ENCODE measurements around the gene RIN1. TPM values are rescaled to one million over a fixed set of nuclear protein-coding genes. Genes with fewer than 3 reads are reported as not detected.

The RIN1 gene

DNA sequence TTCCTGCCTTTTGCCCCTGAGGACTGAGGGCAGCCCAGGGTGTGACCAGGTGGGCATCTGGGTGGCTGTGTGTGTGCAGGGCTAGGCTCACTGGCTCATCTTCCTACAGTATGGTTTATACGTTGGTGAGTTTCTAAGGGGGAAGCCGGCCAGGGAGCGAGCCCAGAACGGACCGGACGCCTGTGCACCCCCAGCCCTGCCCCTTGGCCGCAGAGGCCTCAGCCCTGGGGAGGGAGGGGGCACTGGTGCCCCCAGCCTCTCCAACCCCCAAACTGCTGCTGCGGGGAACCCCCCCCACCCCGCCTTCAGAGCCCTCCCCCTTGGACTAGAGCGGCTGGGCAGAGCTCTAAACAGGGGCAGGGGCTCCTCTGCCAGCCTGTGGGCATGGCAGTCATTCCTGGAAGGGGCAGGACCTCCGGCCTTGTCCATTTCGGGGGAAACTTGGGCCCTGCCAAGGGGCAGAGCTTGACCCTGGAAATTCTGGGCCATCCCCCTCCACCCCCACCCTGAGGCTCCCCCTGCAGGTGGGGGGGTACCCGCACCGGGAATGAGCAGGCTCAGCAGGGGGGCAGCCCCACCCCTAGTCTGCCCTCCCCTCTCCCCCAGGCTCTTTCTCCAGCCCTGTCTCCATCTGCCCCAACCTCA, 52.7 kb downstream of the RIN1 start:
- peak overlapping the region; percentile 1 for H4K91ac ChIP-seq (ENCODE audit: low read depth, low read length, poor library complexity)
- H3K18ac ChIP-seq (ENCODE audit: low read length) = no peak overlapping the region
- no CpG with 5 or more reads among the region's 14 CpGs for WGBS, 2 donors (ENCODE audit: extremely low coverage in 2 of 2, insufficient read length in 2 of 2, insufficient replicate concordance in 1 of 2)
- no peak overlapping the region for H3K4me3 ChIP-seq (ENCODE audit: low read length in 2 of 2)
- H2AFZ ChIP-seq (ENCODE audit: low read length) = no peak overlapping the region
- H2BK12ac ChIP-seq (ENCODE audit: low read length) = no peak overlapping the region
- no peak for DNase-seq (ENCODE audit: low spot score)
- H2BK120ac ChIP-seq (ENCODE audit: low read depth, low read length) = no peak overlapping the region
- H3K14ac ChIP-seq (ENCODE audit: low read length) = no peak overlapping the region
- no peak overlapping the region for H2BK15ac ChIP-seq (ENCODE audit: low read length)
- H3K36me3 ChIP-seq (replicated peaks in 1 of 2; ENCODE audit: control insufficient read depth in 2 of 2, insufficient read depth in 2 of 2, low read length in 2 of 2) = peaks cover 21 to 58% of the 10 kb centered on the region in 2 donors
- H3K23ac ChIP-seq (ENCODE audit: low read depth, low read length, poor library complexity) = no peak overlapping the region
- H3K79me1 ChIP-seq (ENCODE audit: low read depth, low read length) = peaks cover 2% of the 10 kb centered on the region
- H3K27ac ChIP-seq (replicated peaks; ENCODE audit: low read length) = no peak overlapping the region
- no peak overlapping the region for H3K4me2 ChIP-seq (ENCODE audit: insufficient read depth, low read length, poor library complexity, severe bottlenecking)
- no peak overlapping the region for H3K9ac ChIP-seq (ENCODE audit: low read depth, low read length, poor library complexity)
- no peak overlapping the region for H2AK5ac ChIP-seq (ENCODE audit: low read depth, low read length)
- no peak overlapping the region for H4K8ac ChIP-seq (ENCODE audit: low read depth, low read length)
- H3K4me1 ChIP-seq (ENCODE audit: control insufficient read depth in 2 of 2, insufficient read depth in 1 of 2, low read depth in 1 of 2, low read length in 2 of 2) = peaks cover 31 to 44% of the 10 kb centered on the region in 2 donors
- no peak overlapping the region for H3K4ac ChIP-seq (ENCODE audit: low read length)
- no peaks in the 10 kb centered on the region for H3K9me3 ChIP-seq (replicated peaks in 1 of 2; ENCODE audit: control insufficient read depth in 2 of 2, insufficient read depth in 1 of 2, low read depth in 1 of 2, low read length in 2 of 2)
- no peaks in the 10 kb centered on the region for H3K27me3 ChIP-seq (ENCODE audit: control insufficient read depth in 3 of 3, insufficient read depth in 3 of 3, low read depth in 1 of 3, low read length in 3 of 3)
- no peak overlapping the region for H2BK5ac ChIP-seq (ENCODE audit: low read length)

- Histone ChIP-seq H3K79me1 (ENCODE audit: low read depth, low read length) (peaks cover 3% of the 10 kb centered on the region), H3K4me1 (ENCODE audit: control insufficient read depth in 2 of 2, insufficient read depth in 1 of 2, low read depth in 1 of 2, low read length in 2 of 2) (peaks cover 27 to 42% of the 10 kb centered on the region in 2 donors), H2BK15ac (ENCODE audit: low read length) (no peak overlapping the region), H3K27me3 (ENCODE audit: control insufficient read depth in 3 of 3, insufficient read depth in 3 of 3, low read depth in 1 of 3, low read length in 3 of 3) (no peaks in the 10 kb centered on the region), H2BK12ac (ENCODE audit: low read length) (no peak overlapping the region), H3K36me3 (replicated peaks in 1 of 2; ENCODE audit: control insufficient read depth in 2 of 2, insufficient read depth in 2 of 2, low read length in 2 of 2) (peaks cover 21 to 58% of the 10 kb centered on the region in 2 donors), H4K91ac (ENCODE audit: low read depth, low read length, poor library complexity) (peak overlapping the region; percentile 1), H3K9me3 (replicated peaks in 1 of 2; ENCODE audit: control insufficient read depth in 2 of 2, insufficient read depth in 1 of 2, low read depth in 1 of 2, low read length in 2 of 2) (no peaks in the 10 kb centered on the region), H2AK5ac (ENCODE audit: low read depth, low read length) (peak overlapping the region; percentile 83), H3K27ac (replicated peaks; ENCODE audit: low read length) (peak overlapping the region; percentile 17), H3K9ac (ENCODE audit: low read depth, low read length, poor library complexity) (peak overlapping the region; percentile 70), H4K8ac (ENCODE audit: low read depth, low read length) (no peak overlapping the region), H3K4ac (ENCODE audit: low read length) (no peak overlapping the region), H2AFZ (ENCODE audit: low read length) (no peak overlapping the region), H3K4me3 (ENCODE audit: low read length in 2 of 2) (no peak overlapping the region), H3K18ac (ENCODE audit: low read length) (peak overlapping the region; percentile 92), H2BK120ac (ENCODE audit: low read depth, low read length) (no peak overlapping the region), H3K23ac (ENCODE audit: low read depth, low read length, poor library complexity) (peak overlapping the region; percentile 55), H3K4me2 (ENCODE audit: insufficient read depth, low read length, poor library complexity, severe bottlenecking) (peak overlapping the region; percentile 23), H3K14ac (ENCODE audit: low read length) (no peak overlapping the region), H2BK5ac (ENCODE audit: low read length) (peak overlapping the region; percentile 60)
- peak; percentile 97 for DNase-seq (ENCODE audit: low spot score)
- no CpG with 5 or more reads among the region's 35 CpGs for WGBS, 2 donors (ENCODE audit: extremely low coverage in 2 of 2, insufficient read length in 2 of 2, insufficient replicate concordance in 1 of 2)
These were observed 53.5 kb downstream of the RIN1 start for GRCh38 chr11:66282468-66283455.

Small RNA genes within 50 kb of the gene (small RNA-seq; reads per million reads assigned to genes)
- not detected for gene RF00017 (ENCODE audit: insufficient read depth)

Measured in neuronal stem cell (in vitro differentiated cells).